AG09319 (cell line): ENCODE results near the gene BRINP3.

Source experiments
- DNase-seq: peaks from one replicate; pipeline ENCODE4 v3.0.0-alpha.2; 2010; ENCODE audit warnings: low read depth; ENCODE audit errors: extremely low read depth
- TF ChIP-seq, protein P1 (sequence below): IDR thresholded peaks from 2 replicates; pipeline ENCODE4 v1.5.1; 2011; ENCODE audit warnings: low read depth, mild to moderate bottlenecking, inconsistent platforms, low read length, moderate library complexity

BRINP3 gene

DNA sequence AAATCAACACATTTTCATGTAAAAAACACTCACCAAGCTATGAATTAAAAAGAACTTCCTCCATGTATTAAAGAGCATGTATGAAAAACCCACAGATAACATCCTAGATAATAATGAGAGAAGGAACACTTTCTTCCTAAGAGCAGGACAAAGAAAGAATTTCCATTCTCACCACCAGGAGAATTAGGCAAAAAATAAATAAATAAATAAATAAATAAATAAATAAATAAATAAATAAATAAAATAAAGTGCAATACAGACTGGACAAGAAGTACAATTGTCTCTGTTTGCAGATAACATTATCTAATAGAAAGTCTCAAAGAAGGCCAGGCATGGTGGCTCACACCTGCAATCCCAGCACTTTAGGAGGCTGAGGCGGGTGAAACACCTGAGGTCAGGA, 218.2 kb downstream of the BRINP3 start:
- TF ChIP-seq, protein P1, sequence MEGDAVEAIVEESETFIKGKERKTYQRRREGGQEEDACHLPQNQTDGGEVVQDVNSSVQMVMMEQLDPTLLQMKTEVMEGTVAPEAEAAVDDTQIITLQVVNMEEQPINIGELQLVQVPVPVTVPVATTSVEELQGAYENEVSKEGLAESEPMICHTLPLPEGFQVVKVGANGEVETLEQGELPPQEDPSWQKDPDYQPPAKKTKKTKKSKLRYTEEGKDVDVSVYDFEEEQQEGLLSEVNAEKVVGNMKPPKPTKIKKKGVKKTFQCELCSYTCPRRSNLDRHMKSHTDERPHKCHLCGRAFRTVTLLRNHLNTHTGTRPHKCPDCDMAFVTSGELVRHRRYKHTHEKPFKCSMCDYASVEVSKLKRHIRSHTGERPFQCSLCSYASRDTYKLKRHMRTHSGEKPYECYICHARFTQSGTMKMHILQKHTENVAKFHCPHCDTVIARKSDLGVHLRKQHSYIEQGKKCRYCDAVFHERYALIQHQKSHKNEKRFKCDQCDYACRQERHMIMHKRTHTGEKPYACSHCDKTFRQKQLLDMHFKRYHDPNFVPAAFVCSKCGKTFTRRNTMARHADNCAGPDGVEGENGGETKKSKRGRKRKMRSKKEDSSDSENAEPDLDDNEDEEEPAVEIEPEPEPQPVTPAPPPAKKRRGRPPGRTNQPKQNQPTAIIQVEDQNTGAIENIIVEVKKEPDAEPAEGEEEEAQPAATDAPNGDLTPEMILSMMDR: no peak
- no peak for DNase-seq

DNA sequence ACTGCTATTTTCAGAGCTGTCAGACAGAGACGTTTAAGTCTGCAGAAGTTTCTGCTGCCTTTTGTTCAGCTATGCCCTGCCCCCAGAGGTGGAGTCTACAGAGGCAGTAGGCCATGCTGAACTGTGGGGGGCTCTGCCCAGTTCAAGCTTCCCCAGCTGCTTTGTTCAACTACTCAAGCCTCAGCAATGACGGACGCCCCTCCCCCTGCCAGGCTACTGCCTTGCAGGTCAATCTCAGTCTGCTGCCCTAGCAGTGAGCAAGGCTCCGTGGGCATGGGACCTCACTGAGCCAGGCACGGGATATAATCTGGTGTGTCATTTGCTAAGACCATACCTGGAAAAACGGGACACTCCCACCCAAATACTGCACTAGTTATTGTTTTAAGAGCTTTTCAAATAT, 219.7 kb downstream of the BRINP3 start:
- no peak for DNase-seq
- TF ChIP-seq, protein P1: no peak

DNA sequence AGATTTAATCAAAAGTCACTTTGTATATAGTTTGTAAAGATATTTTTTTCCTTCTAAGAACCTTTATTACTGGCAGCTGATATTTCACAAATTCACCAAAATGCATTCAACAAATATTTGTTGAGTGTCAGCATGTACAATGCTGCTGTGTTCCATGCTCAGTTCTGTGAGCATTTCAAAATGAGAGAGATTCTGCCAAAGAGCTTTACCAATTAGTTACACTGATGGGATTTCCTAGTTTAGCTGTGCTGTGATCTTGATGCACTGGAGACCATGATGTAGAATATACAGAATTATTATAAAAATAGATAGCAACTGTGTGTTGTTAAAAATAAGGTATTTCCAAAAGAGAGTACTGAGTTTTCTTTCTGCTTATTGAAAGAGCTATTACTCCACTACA, 225.6 kb downstream of the BRINP3 start:
- TF ChIP-seq, protein P1: no peak
- no peak for DNase-seq

DNA sequence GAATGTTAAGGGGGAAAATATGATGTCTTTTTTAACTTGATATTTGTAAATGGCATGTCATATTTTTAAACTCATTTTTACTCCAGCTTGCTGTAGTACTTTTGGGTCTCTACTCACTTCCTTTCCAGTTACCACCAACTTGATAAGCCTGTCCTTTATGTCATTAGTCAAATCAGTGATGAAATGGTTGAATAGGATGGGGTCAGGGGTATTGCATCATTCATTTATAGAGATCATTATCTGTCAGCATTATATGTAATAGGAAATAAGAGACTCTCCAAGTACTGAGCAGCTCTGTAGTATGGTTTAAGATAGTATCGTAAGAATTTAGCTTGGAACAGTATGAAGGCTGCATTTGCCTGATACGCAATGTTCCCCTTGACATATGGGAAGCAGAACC, 227.3 kb downstream of the BRINP3 start:
- TF ChIP-seq, protein P1: no peak
- no peak for DNase-seq

DNA sequence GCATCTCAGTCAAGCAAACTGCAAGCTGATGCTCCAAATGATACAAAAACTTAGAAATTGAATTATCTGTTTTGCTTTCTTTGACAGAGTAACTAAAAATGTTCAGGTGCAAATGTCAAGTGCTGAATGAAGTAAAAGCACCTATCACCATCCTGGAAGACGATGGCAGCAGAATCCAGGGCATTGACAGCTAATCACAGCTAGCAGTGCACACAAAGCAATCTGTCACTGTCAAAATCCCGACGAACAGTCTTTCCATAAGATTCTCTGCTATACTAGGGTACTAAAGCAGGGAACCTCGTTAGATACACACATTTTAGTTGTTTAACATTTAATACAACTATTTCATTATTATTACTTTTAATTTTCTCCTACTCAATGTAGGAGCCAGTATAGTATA, 233.3 kb downstream of the BRINP3 start:
- TF ChIP-seq, protein P1: no peak
- no peak for DNase-seq

DNA sequence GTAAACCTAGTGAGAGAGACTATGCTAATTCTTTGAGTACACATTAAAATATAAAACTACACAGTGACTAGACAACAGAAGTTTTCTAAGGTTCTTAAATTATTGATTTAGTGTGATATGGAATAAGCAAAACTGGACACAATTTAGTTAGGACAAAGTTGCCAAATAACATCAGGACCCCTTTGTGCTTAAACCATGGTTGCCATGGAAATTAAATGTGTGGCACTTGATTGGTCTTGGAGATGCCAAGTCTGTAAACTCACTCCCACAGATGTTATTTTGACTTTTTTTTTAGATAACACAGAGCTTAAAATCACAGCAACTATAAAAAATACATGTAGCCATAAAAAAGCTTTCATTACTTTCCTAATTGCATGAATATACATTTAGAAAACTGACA, 234.6 kb downstream of the BRINP3 start:
- TF ChIP-seq, protein P1: no peak
- DNase-seq: no peak

DNA sequence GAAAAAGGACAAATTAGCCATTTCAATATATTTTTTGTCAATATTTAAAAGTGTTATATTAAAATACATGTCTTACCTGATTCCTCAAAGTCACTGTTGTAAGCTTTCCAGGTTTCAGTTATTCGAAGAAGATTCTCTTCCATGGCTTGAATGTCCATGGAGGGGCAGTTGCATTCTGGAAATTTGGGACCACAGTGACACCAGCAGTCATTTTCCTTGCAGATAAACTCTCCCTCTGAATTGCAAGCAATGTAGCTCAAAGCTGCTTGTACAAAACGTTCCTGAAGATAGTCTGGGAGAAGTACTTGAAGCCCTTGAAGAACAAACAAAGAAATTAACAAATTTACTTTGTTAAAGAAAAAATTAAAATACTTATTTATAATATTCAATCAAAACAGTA, 251.7 kb downstream of the BRINP3 start:
- no peak for DNase-seq
- TF ChIP-seq, protein P1: no peak
